GM12878 (cell line): ENCODE data around the gene UBE2D3. TPM values are rescaled to one million over a fixed set of nuclear protein-coding genes. Genes with fewer than 3 reads are reported as not detected.
A peak's percentile ranks its signal among the peaks of the same experiment; 100 is the strongest.

Experiments
- ATAC-seq: fragments of 200-7000 bp; cut with Tn5 transposase; 3 replicates; pipeline ENCODE4 v1.9.1; 2020; ENCODE audit warnings: mild to moderate bottlenecking, moderate library complexity
- BruUV-seq: library from RNA; stranded (reverse); fragments of 400-500 nt; replicated peaks from 2 replicates; lab custom pipeline; 2021; lab: Mats Ljungman, UMichigan
- CTCF ChIA-PET: fragments of 300-600 bp; sonication (Branson Sonifier 250); formaldehyde crosslinking; extraction: SDS; loops from one replicate; lab custom pipeline; 2021; ENCODE audit warnings: inconsistent platforms; lab: Yijun Ruan, JAX
- POLR2A ChIA-PET: fragments of 350-600 bp; formaldehyde crosslinking; extraction: SDS; loops from one replicate; lab custom pipeline; 2021; ENCODE audit warnings: inconsistent platforms; lab: Charles Lee
- RAD21 ChIA-PET: fragments of 300-600 bp; sonication (Branson Sonifier 250); formaldehyde crosslinking; loops from one replicate; lab custom pipeline; 2023; ENCODE audit warnings: antibody characterized with exemption; ENCODE audit not compliant: unreplicated experiment; lab: Charles Lee
- SMC1A ChIA-PET: fragments of 300-600 bp; sonication (Branson Sonifier 250); formaldehyde crosslinking; loops from one replicate; lab custom pipeline; 2023; ENCODE audit not compliant: unreplicated experiment, uncharacterized antibody; lab: Charles Lee
- DNase-seq: peaks from one replicate; pipeline ENCODE4 v3.0.0-alpha.2; 2011; ENCODE audit warnings: low read depth, low spot score
- FAIRE-seq: peaks from 3 replicates; lab custom pipeline; 2011; peaks lifted over from hg19 to GRCh38; lab: Jason Lieb, UNC
- H2AFZ ChIP-seq: 2 replicates; pipeline ENCODE4 v1.6.0; 2011; ENCODE audit warnings: low read depth, low read length, control low read depth; ENCODE audit not compliant: control insufficient read depth
- H3K27ac ChIP-seq: 2 replicates; pipeline ENCODE4 v1.5.1; 2011; ENCODE audit warnings: control low read depth; ENCODE audit not compliant: control insufficient read depth, insufficient read depth
- H3K27me3 ChIP-seq, 2 experiments: replicated peaks in 1 of 2; 2 replicates each; pipeline versions ENCODE4 v1.6.0 to v1.6.1; 2011; ENCODE audit warnings: low read length in 1 of 2; ENCODE audit not compliant: control insufficient read depth in 2 of 2, insufficient read depth in 2 of 2
- H3K36me3 ChIP-seq, 2 experiments: 2 replicates each; pipeline ENCODE4 v1.5.1; 2011; ENCODE audit warnings: low read length in 1 of 2; ENCODE audit not compliant: control insufficient read depth in 2 of 2, insufficient read depth in 2 of 2
- H3K4me1 ChIP-seq: 2 replicates; pipeline ENCODE4 v1.6.1; 2011; ENCODE audit warnings: mild to moderate bottlenecking, low read length, moderate library complexity, mixed read lengths; ENCODE audit not compliant: control insufficient read depth, insufficient read depth
- H3K4me2 ChIP-seq: 2 replicates; pipeline ENCODE4 v1.6.0; 2011; ENCODE audit warnings: control low read depth; ENCODE audit not compliant: control insufficient read depth, insufficient read depth
- H3K4me3 ChIP-seq: fragments of 200-600 bp; sonication (generic); 2 replicates; pipeline ENCODE4 v1.5.1; 2016
- H3K79me2 ChIP-seq: 2 replicates; pipeline ENCODE4 v1.6.0; 2011; ENCODE audit warnings: low read length; ENCODE audit not compliant: control insufficient read depth, insufficient read depth
- H3K9ac ChIP-seq: 2 replicates; pipeline ENCODE4 v1.8.0; 2011; ENCODE audit warnings: low read length, control low read depth, mixed read lengths; ENCODE audit not compliant: control insufficient read depth, insufficient read depth
- H3K9me3 ChIP-seq: replicated peaks from 3 replicates; pipeline ENCODE4 v1.5.1; 2011; ENCODE audit warnings: mild to moderate bottlenecking, low read length; ENCODE audit not compliant: control insufficient read depth, insufficient read depth
- H4K20me1 ChIP-seq: 2 replicates; pipeline ENCODE4 v1.6.0; 2011; ENCODE audit not compliant: control insufficient read depth, insufficient read depth
- E2F8 ChIP-seq: fragments of 450-650 bp; IDR thresholded peaks from 2 replicates; pipeline ENCODE4 v1.6.1; 2018; ENCODE audit warnings: mild to moderate bottlenecking, low read depth, moderate library complexity; ENCODE audit not compliant: partially characterized antibody
- HDAC2 ChIP-seq: fragments of 200-600 bp; sonication (generic); IDR thresholded peaks from 2 replicates; pipeline ENCODE4 v1.6.1; 2017
- NFYB ChIP-seq: IDR thresholded peaks from 2 replicates; pipeline ENCODE4 v1.6.1; 2011; ENCODE audit warnings: low read depth, mild to moderate bottlenecking, low read length, improper control_type of control experiment, moderate library complexity; ENCODE audit not compliant: insufficient read depth
- POLR2AphosphoS2 ChIP-seq: IDR thresholded peaks from 2 replicates; pipeline ENCODE4 v1.6.1; 2011; ENCODE audit warnings: low read depth, mild to moderate bottlenecking, low read length, improper control_type of control experiment, moderate library complexity
- RAD51 ChIP-seq: fragments of 450-650 bp; IDR thresholded peaks from 2 replicates; pipeline ENCODE4 v1.6.1; 2016; ENCODE audit warnings: moderate library complexity, mild to moderate bottlenecking, inconsistent platforms
- WGBS: methylation state at CpG from one replicate; pipeline ENCODE4 v1.1.6; 2016; ENCODE audit warnings: low lambda C conversion rate; ENCODE audit not compliant: insufficient replicate concordance, insufficient coverage; ENCODE audit errors: missing lambda C conversion rate; 5-methylcytosine and 5-hydroxymethylcytosine counted together
- in situ Hi-C: fragments of 300-500 bp; cut with MboI; formaldehyde crosslinking; loops from 9 replicates; pipeline ENCODE4 v1.14.3; 2018; ENCODE audit warnings: mixed read lengths
- intact Hi-C: fragments of 100-400 bp; cut with micrococcal nuclease; formaldehyde crosslinking; loops from one replicate; pipeline ENCODE4 v1.14.2; 2022; ENCODE audit not compliant: unreplicated experiment
- polyA plus RNA-seq, 11 experiments: library from polyadenylated mRNA; depleted of rRNA in 4 of 11; unstranded in 6 of 11; stranded (reverse) in 5 of 11; fragments of >200 nt; fragmentation: Nextera tagmentation in 4 of 11; fragmentation: Illumina TruSeq in 1 of 11; extraction: Ambion mirVana in 4 of 11; extraction: Trizol in 1 of 11; gene quantifications; 1 replicate in 1 of 11; 2 replicates in 10 of 11; pipeline versions ENCODE4 v1.2.1 to v1.2.3, GENCODE V29; 2011 to 2016; ENCODE audit warnings: inconsistent platforms in 2 of 11, missing spikeins in 2 of 11, low read depth in 1 of 11
- total RNA-seq, 4 experiments: library from RNA; depleted of rRNA in 3 of 4; stranded (reverse); fragments of >200 nt in 3 of 4; fragmentation: Illumina TruSeq in 1 of 4; extraction: Trizol in 1 of 4; gene quantifications; 2 replicates each; pipeline versions ENCODE4 v1.2.1 to v1.2.3, GENCODE V29; 2013 to 2021

Gene UBE2D3
- total and polyA plus RNA-seq, 10 of the 15 experiments (the other 5 are each of a cell fraction or from before 2014, with no cell fraction given): 162 to 572 (median 395) TPM

GRCh38 chr4:102819588-102820365 is 7.6 kb downstream of the UBE2D3 start:
- TF ChIP-seq POLR2AphosphoS2 (no peak), RAD51 (no peak), NFYB (no peak), HDAC2 (no peak), E2F8 (no peak)
- TF ChIP-seq, all 136 proteins: peak for 0
- WGBS: 51% methylated on average over 8 of the region's 8 CpGs
- H3K27ac ChIP-seq: no peak overlapping the region

More at GRCh38 chr4:102819588-102820365, 7.6 kb downstream of the UBE2D3 start:
- in situ Hi-C loops (loop anchor here (25.0 kb wide), 1 partner anchor 193 kb away; the partner anchor contains the start of gene SLC9B1), intact Hi-C loops (loop anchor here (10.0 kb wide), 2 partner anchors 385 to 475 kb away; partner anchors contain the start of gene SLC39A8)
- ChIA-PET CTCF (interaction anchor here (0.9 to 1.1 kb wide), 2 partner anchors 26 to 102 kb away, joined by 3 to 5 read pairs; no protein-coding TSS in a partner anchor), POLR2A (interaction anchor here (1.7 to 11.7 kb wide), 3 partner anchors 4 to 17 kb away, joined by 3 to 121 read pairs (median 121); partner anchors contain the start of gene UBE2D3), RAD21 (interaction anchor here (0.7 to 2.2 kb wide), 2 partner anchors 48 to 139 kb away, joined by 3 to 10 read pairs; partner anchors contain the start of gene CISD2), SMC1A (interaction anchor here (1.1 to 7.4 kb wide), 2 partner anchors 8 to 46 kb away, joined by 3 to 72 read pairs; no protein-coding TSS in a partner anchor)
- Histone ChIP-seq H3K4me1 (no peaks in the 10 kb centered on the region), H3K4me2 (peak overlapping the region; percentile 41), H3K36me3 (peaks cover 0 to 21% of the 10 kb centered on the region in 2 experiments; a peak in 3 of 4 replicates), H2AFZ (no peak overlapping the region), H3K27me3 (no peaks in the 10 kb centered on the region), H3K9me3 (no peaks in the 10 kb centered on the region), H4K20me1 (peaks cover 9% of the 10 kb centered on the region; the same call in 1 of the 2 replicates), H3K9ac (no peak overlapping the region), H3K4me3 (peak overlapping the region; percentile 46; the same call in 1 of the 2 replicates), H3K79me2 (peaks cover 99% of the 10 kb centered on the region)
- FAIRE-seq (no peak), ATAC-seq (no peak), DNase-seq (no peak)
- BruUV-seq: no TSS peak
